HG03442 (cell line): Measurements from ENCODE around the gene ZFP2.

ENCODE experiments used
- ATAC-seq: cut with Tn5 transposase; IDR thresholded peaks from one replicate; pipeline ENCODE4 v1.9.1; 2021; ENCODE audit warnings: mild to moderate bottlenecking, moderate library complexity; ENCODE audit not compliant: unreplicated experiment

ZFP2 gene

GRCh38 chr5:178965465-178966055 is 69.8 kb downstream of the ZFP2 start:
- no peak for ATAC-seq

GRCh38 chr5:178981381-178981780 is 85.7 kb downstream of the ZFP2 start:
- no peak for ATAC-seq
